CD14-positive monocyte (primary cell): ENCODE data around the gene SDK1. TPM values are rescaled to one million over a fixed set of nuclear protein-coding genes. Genes with fewer than 3 reads are reported as not detected.

Experiments
- DNase-seq, 3 donors: peaks; one replicate each; pipeline ENCODE4 v3.0.0-alpha.2; 2011 to 2022
- H2AFZ ChIP-seq: 2 replicates; pipeline ENCODE4 v1.6.0; 2012; ENCODE audit warnings: mild to moderate bottlenecking, low read depth, low read length, inconsistent platforms; ENCODE audit not compliant: insufficient read depth, poor library complexity, severe bottlenecking
- H3K27ac ChIP-seq, 2 donors: 1 replicate in 1 of 2; 2 replicates in 1 of 2; pipeline ENCODE4 v1.5.1; 2012 to 2013; ENCODE audit warnings: low read length in 2 of 2, control low read depth in 1 of 2, inconsistent platforms in 1 of 2, low read depth in 1 of 2, mild to moderate bottlenecking in 1 of 2
- H3K27me3 ChIP-seq, 2 donors: one replicate each; pipeline versions ENCODE4 v1.6.0 to v1.6.1; 2011 to 2013; ENCODE audit warnings: low read length in 2 of 2; ENCODE audit not compliant: control insufficient read depth in 2 of 2, insufficient read depth in 2 of 2
- H3K36me3 ChIP-seq, 2 donors: replicated peaks in 1 of 2; 1 replicate in 1 of 2; 2 replicates in 1 of 2; pipeline versions ENCODE4 v1.5.1 to v1.6.1; 2012 to 2013; ENCODE audit warnings: low read length in 2 of 2, control low read depth in 1 of 2, inconsistent platforms in 1 of 2, mild to moderate bottlenecking in 1 of 2; ENCODE audit not compliant: insufficient read depth in 2 of 2, control insufficient read depth in 1 of 2
- H3K4me1 ChIP-seq, 2 donors: 1 replicate in 1 of 2; 2 replicates in 1 of 2; pipeline versions ENCODE4 v1.5.1 to v1.6.1; 2012 to 2013; ENCODE audit warnings: low read length in 2 of 2, control low read depth in 1 of 2, inconsistent platforms in 1 of 2, mild to moderate bottlenecking in 1 of 2, moderate library complexity in 1 of 2; ENCODE audit not compliant: insufficient read depth in 2 of 2, control insufficient read depth in 1 of 2
- H3K4me2 ChIP-seq: replicated peaks from 2 replicates; pipeline ENCODE3; 2012; ENCODE audit warnings: low read length, moderate library complexity, mild to moderate bottlenecking; ENCODE audit not compliant: poor library complexity, severe bottlenecking; ENCODE audit errors: extremely low read depth
- H3K4me3 ChIP-seq, 3 experiments: fragments of 200-600 bp in 1 of 3; sonication (generic) in 1 of 3; replicated peaks in 1 of 3; 1 replicate in 2 of 3; 2 replicates in 1 of 3; pipeline ENCODE4 v1.5.1; 2011 to 2013; ENCODE audit warnings: low read length in 3 of 3, mild to moderate bottlenecking in 3 of 3, control low read depth in 2 of 3, low read depth in 2 of 3, inconsistent platforms in 1 of 3, moderate library complexity in 1 of 3
- H3K79me2 ChIP-seq: 2 replicates; pipeline ENCODE4 v1.6.0; 2012; ENCODE audit warnings: mild to moderate bottlenecking, control low read depth, inconsistent platforms, low read length, moderate library complexity; ENCODE audit not compliant: insufficient read depth
- H3K9ac ChIP-seq: 2 replicates; pipeline ENCODE4 v1.6.0; 2017; ENCODE audit warnings: low read length, mild to moderate bottlenecking; ENCODE audit not compliant: insufficient read depth, poor library complexity, severe bottlenecking
- H3K9me3 ChIP-seq, 2 donors: replicated peaks in 1 of 2; 1 replicate in 1 of 2; 2 replicates in 1 of 2; pipeline versions ENCODE4 v1.5.1 to v1.6.1; 2012 to 2013; ENCODE audit warnings: low read length in 2 of 2, control low read depth in 1 of 2; ENCODE audit not compliant: control insufficient read depth in 1 of 2, insufficient read depth in 1 of 2
- H4K20me1 ChIP-seq: 2 replicates; pipeline ENCODE4 v1.6.0; 2012; ENCODE audit warnings: mild to moderate bottlenecking, low read length, control low read depth, moderate library complexity; ENCODE audit not compliant: insufficient read depth
- H3K27ac Mint-ChIP-seq, 7 donors: one replicate each; pipeline ENCODE4 v1.8.0; 2020; ENCODE audit warnings: mild to moderate bottlenecking in 7 of 7, mixed read lengths in 7 of 7, moderate library complexity in 6 of 7, inconsistent platforms in 2 of 7
- H3K27me3 Mint-ChIP-seq, 3 donors: one replicate each; pipeline ENCODE4 v1.8.0; 2021 to 2022; ENCODE audit warnings: low read depth in 3 of 3, mild to moderate bottlenecking in 3 of 3, mixed read lengths in 3 of 3, moderate library complexity in 3 of 3, inconsistent platforms in 1 of 3
- H3K36me3 Mint-ChIP-seq, 2 donors: one replicate each; pipeline ENCODE4 v1.8.0; 2020; ENCODE audit warnings: mixed read lengths in 2 of 2, inconsistent platforms in 1 of 2, mild to moderate bottlenecking in 1 of 2
- H3K4me1 Mint-ChIP-seq: one replicate; pipeline ENCODE4 v1.8.0; 2020; ENCODE audit warnings: mild to moderate bottlenecking, mixed read lengths
- H3K4me3 Mint-ChIP-seq, 2 donors: one replicate each; pipeline ENCODE4 v1.8.0; 2020; ENCODE audit warnings: mild to moderate bottlenecking in 2 of 2, mixed read lengths in 2 of 2, moderate library complexity in 1 of 2
- H3K9me3 Mint-ChIP-seq, 7 donors: one replicate each; pipeline ENCODE4 v1.8.0; 2020 to 2022; ENCODE audit warnings: mixed read lengths in 7 of 7, mild to moderate bottlenecking in 6 of 7, moderate library complexity in 6 of 7, inconsistent platforms in 2 of 7
- CTCF ChIP-seq: fragments of 200-600 bp; IDR thresholded peaks from one replicate; pipeline ENCODE4 v1.8.0; 2022; ENCODE audit warnings: antibody characterized with exemption, mild to moderate bottlenecking
- WGBS: methylation state at CpG from one replicate; pipeline ENCODE4 v1.1.5; 2013; ENCODE audit warnings: missing lambda C conversion rate; ENCODE audit not compliant: insufficient coverage; 5-methylcytosine and 5-hydroxymethylcytosine counted together
- intact Hi-C, 2 donors: fragments of 100-400 bp; cut with micrococcal nuclease; formaldehyde crosslinking; loops; one replicate each; pipeline versions ENCODE4 v1.15.0 to v1.15.1; 2023
- polyA plus RNA-seq, 3 donors: library from polyadenylated mRNA; depleted of rRNA in 1 of 3; unstranded in 2 of 3; stranded (reverse) in 1 of 3; fragments of 300-500 nt in 2 of 3; fragments of >200 nt in 1 of 3; fragmentation: Illumina TruSeq in 2 of 3; gene quantifications; 1 replicate in 2 of 3; 2 replicates in 1 of 3; pipeline ENCODE4 v1.2.3, GENCODE V29; 2012 to 2021

The SDK1 gene
- polyA plus RNA-seq, 3 donors = 0.01 TPM; not detected in 2

- Histone ChIP-seq H3K9me3 (no peaks in the 10 kb centered on the region), H3K4me2 (no peak overlapping the region), H4K20me1 (no peaks in the 10 kb centered on the region), H3K27ac (no peak overlapping the region), H3K79me2 (no peaks in the 10 kb centered on the region), H3K4me1 (peaks cover 0 to 2% of the 10 kb centered on the region in 2 donors), H3K36me3 (no peaks in the 10 kb centered on the region), H3K27me3 (no peaks in the 10 kb centered on the region), H2AFZ (no peak overlapping the region), H3K9ac (no peak overlapping the region), H3K4me3 (no peak overlapping the region)
- TF ChIP-seq CTCF = no peak
- Mint-ChIP-seq H3K4me1 (no peaks in the 10 kb centered on the region), H3K4me3 (no peak overlapping the region), H3K9me3 (peaks cover 0 to 6% (median 3%) of the 10 kb centered on the region in 7 donors), H3K27me3 (no peaks in the 10 kb centered on the region), H3K27ac (no peak overlapping the region), H3K36me3 (no peaks in the 10 kb centered on the region)
- WGBS = 90% methylated on average over 1 of the region's 2 CpGs
- intact Hi-C loops = no loop called here
- no peak for DNase-seq
These were observed 367.7 kb downstream of the SDK1 start for GRCh38 chr7:3668743-3669142.

GRCh38 chr7:3670898-3671297 lies 369.8 kb downstream of the SDK1 start:
- intact Hi-C loops = no loop called here
- no peaks in the 10 kb centered on the region for H4K20me1 ChIP-seq
- H3K4me1 Mint-ChIP-seq = no peaks in the 10 kb centered on the region

More at GRCh38 chr7:3670898-3671297, 369.8 kb downstream of the SDK1 start:
- Histone ChIP-seq H3K9me3 (no peaks in the 10 kb centered on the region), H3K9ac (no peak overlapping the region), H3K36me3 (no peaks in the 10 kb centered on the region), H3K4me1 (peaks cover 0 to 2% of the 10 kb centered on the region in 2 donors), H3K79me2 (no peaks in the 10 kb centered on the region), H3K27me3 (no peaks in the 10 kb centered on the region), H3K4me3 (no peak overlapping the region), H3K27ac (no peak overlapping the region), H2AFZ (peak overlapping the region; percentile 21), H3K4me2 (no peak overlapping the region)
- DNase-seq = no peak
- H3K4me3 Mint-ChIP-seq = no peak overlapping the region
- WGBS = 0% methylated on average over 3 of the region's 4 CpGs
- H3K27me3 Mint-ChIP-seq = peaks cover 0 to 2% (median 0%) of the 10 kb centered on the region in 3 donors
- no peak for TF ChIP-seq CTCF
- peaks cover 0 to 6% (median 3%) of the 10 kb centered on the region in 7 donors for H3K9me3 Mint-ChIP-seq
- H3K27ac Mint-ChIP-seq = no peak overlapping the region
- no peaks in the 10 kb centered on the region for H3K36me3 Mint-ChIP-seq
